Transverse colon (tissue), 4 donors: ENCODE results near the gene AARS2. TPM values are rescaled to one million over a fixed set of nuclear protein-coding genes. Genes with fewer than 3 reads are reported as not detected.
"Not testable (repeated sequence)": the region's sequence is repeated elsewhere in the genome, so short reads cannot be mapped to it uniquely, and the experiment has no call there.

Experiments used
- DNase-seq: peaks from one replicate; pipeline ENCODE4 v3.0.0-alpha.2; 2019
- H3K27ac ChIP-seq, 4 donors: fragments of 200-600 bp; sonication (generic); 2 replicates each; pipeline ENCODE4 v1.5.1; 2016 to 2018; ENCODE audit warnings: inconsistent platforms in 4 of 4
- H3K27me3 ChIP-seq: fragments of 200-600 bp; sonication (generic); 2 replicates; pipeline ENCODE4 v1.5.1; 2017; ENCODE audit warnings: inconsistent platforms
- H3K36me3 ChIP-seq, 4 donors: fragments of 200-600 bp; sonication (generic); 2 replicates each; pipeline ENCODE4 v1.5.1; 2017 to 2019; ENCODE audit warnings: inconsistent platforms in 4 of 4
- H3K4me1 ChIP-seq, 4 donors: fragments of 200-600 bp; sonication (generic); 2 replicates each; pipeline ENCODE4 v1.5.1; 2017 to 2020; ENCODE audit warnings: inconsistent platforms in 4 of 4
- H3K4me3 ChIP-seq, 4 donors: fragments of 200-600 bp; sonication (generic); 1 replicate in 1 of 4; 2 replicates in 3 of 4; pipeline versions ENCODE4 v1.5.1 to v1.6.1; 2017 to 2019; ENCODE audit warnings: inconsistent platforms in 4 of 4
- H3K9me3 ChIP-seq, 2 donors: fragments of 200-600 bp; sonication (generic); 2 replicates each; pipeline ENCODE4 v1.5.1; 2017 to 2019; ENCODE audit warnings: inconsistent platforms in 2 of 2
- EP300 ChIP-seq: sonication (generic); formaldehyde crosslinking; IDR thresholded peaks from one replicate; pipeline ENCODE4 v1.6.1; 2017; ENCODE audit warnings: antibody characterized with exemption, low read depth
- POLR2A ChIP-seq: fragments of 450-650 bp; IDR thresholded peaks from one replicate; pipeline ENCODE4 v1.6.1; 2016; ENCODE audit warnings: antibody characterized with exemption, mild to moderate bottlenecking, moderate library complexity
- POLR2AphosphoS5 ChIP-seq, 3 donors: sonication (generic); formaldehyde crosslinking; IDR thresholded peaks; one replicate each; pipeline ENCODE4 v1.6.1; 2016; ENCODE audit warnings: antibody characterized with exemption in 3 of 3
- WGBS, 2 donors: methylation state at CpG; one replicate each; pipeline ENCODE4 v1.1.5; 2018; ENCODE audit warnings: low coverage in 1 of 2; 5-methylcytosine and 5-hydroxymethylcytosine counted together
- in situ Hi-C, 4 donors: fragments of 200-750 bp; cut with MboI; loops; one replicate each; pipeline versions ENCODE4 v1.15.0 to v1.15.1; 2017; ENCODE audit warnings: low sequenced_read_pairs in 3 of 4, low pct_ligation_motif_present in 1 of 4, low pct_unique_long_range_greater_than_20kb in 1 of 4
- intact Hi-C: fragments of 100-400 bp; cut with DNase I; formaldehyde crosslinking; loops from one replicate; pipeline ENCODE4 v1.15.1; 2023; ENCODE audit warnings: low total_unique reads
- total RNA-seq, 4 donors: library from RNA; depleted of rRNA; stranded (reverse); fragments of >200 nt; gene quantifications; one replicate each; pipeline ENCODE4 v1.1.0, GENCODE V29; 2016
- TF ChIP-seq, protein P1 (sequence below), 5 experiments: fragments of 200-600 bp in 3 of 5; fragments of 450-650 bp in 2 of 5; sonication (generic) in 3 of 5; IDR thresholded peaks; 1 replicate in 2 of 5; 2 replicates in 3 of 5; pipeline ENCODE4 v1.5.1; 2016 to 2017; ENCODE audit warnings: antibody characterized with exemption in 5 of 5, inconsistent platforms in 3 of 5, mild to moderate bottlenecking in 2 of 5, moderate library complexity in 1 of 5

The AARS2 gene
- total RNA-seq, 4 donors from 2014 or later: 9.1 to 18.3 (median 14.8) TPM

DNA sequence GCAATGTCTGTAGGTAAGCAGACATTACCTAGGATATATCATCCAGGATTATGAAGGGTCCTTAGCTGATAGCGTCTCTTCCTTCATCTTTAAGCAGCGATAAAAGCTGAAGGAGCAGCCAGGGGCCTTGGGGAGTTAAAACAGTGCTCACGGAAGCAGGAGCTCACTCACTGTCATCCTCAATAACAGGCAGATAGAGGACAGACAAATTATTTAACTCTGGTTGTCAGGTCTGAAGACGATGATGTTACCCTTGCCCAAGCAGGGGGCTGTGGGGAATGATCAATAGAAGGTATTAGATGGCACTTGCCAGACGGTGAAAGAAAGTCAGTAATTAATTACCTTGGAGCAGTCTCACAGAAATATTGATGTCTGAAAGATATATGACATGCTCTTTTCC, 16.7 kb upstream of the AARS2 start:
- WGBS, 2 donors: 64 to 70% methylated on average over 4 to 5 of the region's 5 CpGs
- peaks cover 55% of the 10 kb centered on the region for H3K27me3 ChIP-seq
- no peak overlapping the region for H3K4me3 ChIP-seq
- no peaks in the 10 kb centered on the region for H3K36me3 ChIP-seq
- intact Hi-C loops (loop anchor here (10.0 kb wide), 1 partner anchor 55 kb away; the partner anchor contains the start of gene TMEM151B), in situ Hi-C loops (loop anchor here in 2 of 4 donors (5.0 to 25.0 kb wide), 3 partner anchors 48 to 168 kb away; partner anchors contain the start of genes CAPN11 (in 2 of the 2) and NFKBIE (in 1 of the 2))
- DNase-seq: no peak
- H3K9me3 ChIP-seq: no peaks in the 10 kb centered on the region
- TF ChIP-seq POLR2A (no peak), EP300 (no peak), POLR2AphosphoS5 (IDR thresholded peaks at IDR 0.05) (no peak)
- TF ChIP-seq, protein P1, sequence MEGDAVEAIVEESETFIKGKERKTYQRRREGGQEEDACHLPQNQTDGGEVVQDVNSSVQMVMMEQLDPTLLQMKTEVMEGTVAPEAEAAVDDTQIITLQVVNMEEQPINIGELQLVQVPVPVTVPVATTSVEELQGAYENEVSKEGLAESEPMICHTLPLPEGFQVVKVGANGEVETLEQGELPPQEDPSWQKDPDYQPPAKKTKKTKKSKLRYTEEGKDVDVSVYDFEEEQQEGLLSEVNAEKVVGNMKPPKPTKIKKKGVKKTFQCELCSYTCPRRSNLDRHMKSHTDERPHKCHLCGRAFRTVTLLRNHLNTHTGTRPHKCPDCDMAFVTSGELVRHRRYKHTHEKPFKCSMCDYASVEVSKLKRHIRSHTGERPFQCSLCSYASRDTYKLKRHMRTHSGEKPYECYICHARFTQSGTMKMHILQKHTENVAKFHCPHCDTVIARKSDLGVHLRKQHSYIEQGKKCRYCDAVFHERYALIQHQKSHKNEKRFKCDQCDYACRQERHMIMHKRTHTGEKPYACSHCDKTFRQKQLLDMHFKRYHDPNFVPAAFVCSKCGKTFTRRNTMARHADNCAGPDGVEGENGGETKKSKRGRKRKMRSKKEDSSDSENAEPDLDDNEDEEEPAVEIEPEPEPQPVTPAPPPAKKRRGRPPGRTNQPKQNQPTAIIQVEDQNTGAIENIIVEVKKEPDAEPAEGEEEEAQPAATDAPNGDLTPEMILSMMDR (IDR thresholded peaks at IDR 0.05): no peak
- H3K4me1 ChIP-seq: no peaks in the 10 kb centered on the region
- H3K27ac ChIP-seq: no peak overlapping the region

DNA sequence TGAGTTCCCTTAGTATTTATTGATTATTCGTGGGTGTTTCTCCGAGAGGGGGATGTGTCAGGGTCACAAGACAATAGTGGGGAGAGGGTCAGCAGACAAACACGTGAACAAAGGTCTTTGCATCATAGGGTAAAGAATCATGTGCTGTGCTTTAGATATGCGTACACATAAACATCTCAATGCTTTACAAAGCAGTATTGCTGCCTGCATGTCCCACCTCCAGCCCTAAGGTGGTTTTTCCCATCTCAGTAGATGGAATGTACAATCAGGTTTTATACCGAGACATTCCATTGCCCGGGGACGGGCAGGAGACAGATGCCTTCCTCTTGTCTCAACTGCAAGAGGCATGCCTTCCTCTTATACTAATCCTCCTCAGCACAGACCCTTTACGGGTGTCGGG, 15.1 kb upstream of the AARS2 start:
- H3K27ac ChIP-seq, H3K4me3 ChIP-seq, H3K36me3 ChIP-seq, H3K4me1 ChIP-seq, DNase-seq, intact Hi-C loops, H3K9me3 ChIP-seq: not testable (repeated sequence)
- 20 to 42% methylated on average over 1 to 7 of the region's 9 CpGs for WGBS, 2 donors
- peaks cover 55% of the 10 kb centered on the region for H3K27me3 ChIP-seq
- in situ Hi-C loops: loop anchor here in 2 of 4 donors (25.0 kb wide), 1 partner anchor 166 kb away; the partner anchor contains the start of gene CAPN11 (in 2 of the 2)

DNA sequence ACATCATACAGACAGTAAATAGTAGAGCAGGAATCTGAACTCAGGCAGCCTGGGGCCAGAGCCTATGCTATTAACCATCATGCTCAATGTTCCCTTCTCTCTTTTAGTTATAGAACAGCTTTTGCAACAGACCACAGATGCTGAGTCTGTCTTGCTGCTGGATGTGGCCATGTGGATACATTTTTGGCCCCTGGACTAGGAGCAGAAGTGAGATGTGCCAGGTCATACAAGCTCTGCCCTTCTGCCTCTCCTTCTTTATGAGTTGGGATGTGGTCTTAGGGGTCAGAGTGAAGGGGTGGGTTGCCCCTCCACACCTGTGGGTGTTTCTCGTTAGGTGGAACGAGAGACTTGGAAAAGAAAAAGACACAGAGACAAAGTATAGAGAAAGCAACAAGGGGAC, 14.6 kb upstream of the AARS2 start:
- in situ Hi-C loops: loop anchor here in 2 of 4 donors (25.0 kb wide), 1 partner anchor 165 kb away; the partner anchor contains the start of gene CAPN11 (in 2 of the 2)

DNA sequence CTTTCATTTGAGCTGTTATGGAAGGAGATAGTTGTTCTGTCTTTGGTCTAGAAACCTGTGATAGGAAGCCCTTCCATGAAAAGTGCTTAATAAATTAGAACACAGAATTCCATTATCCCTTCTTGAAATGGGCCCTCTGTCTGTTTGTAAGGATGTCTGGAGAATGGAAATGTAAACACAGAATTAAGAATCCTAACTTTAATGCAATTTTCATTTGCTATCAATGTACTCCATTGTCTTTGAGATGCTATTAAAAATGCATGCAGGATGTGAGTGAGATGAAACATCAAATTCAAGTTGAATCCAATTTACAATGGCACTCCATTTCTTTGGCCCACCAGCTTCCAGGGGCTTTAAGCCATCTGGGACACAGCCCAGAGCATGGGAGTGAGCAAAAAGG, 13.9 kb upstream of the AARS2 start:
- Histone ChIP-seq H3K9me3 (no peaks in the 10 kb centered on the region), H3K27ac (no peak overlapping the region), H3K4me3 (no peak overlapping the region), H3K36me3 (no peaks in the 10 kb centered on the region), H3K27me3 (peaks cover 44% of the 10 kb centered on the region), H3K4me1 (no peaks in the 10 kb centered on the region)
- TF ChIP-seq POLR2AphosphoS5 (IDR thresholded peaks at IDR 0.05) (no peak), EP300 (no peak), POLR2A (no peak)
- TF ChIP-seq, protein P1 (IDR thresholded peaks at IDR 0.05): no peak
- intact Hi-C loops: no loop called here
- DNase-seq: no peak
- in situ Hi-C loops: loop anchor here in 2 of 4 donors (25.0 kb wide), 1 partner anchor 165 kb away; the partner anchor contains the start of gene CAPN11 (in 2 of the 2)

More for the DNA sequence above, 14.6 kb upstream of the AARS2 start:
- 54% methylated on average over 2 of the region's 2 CpGs; no CpG with 5 or more reads in 1 of the 2 donors for WGBS, 2 donors
- intact Hi-C loops: no loop called here
- H3K27me3 ChIP-seq: peaks cover 51% of the 10 kb centered on the region
- no peaks in the 10 kb centered on the region for H3K9me3 ChIP-seq
- TF ChIP-seq POLR2A: no peak
- TF ChIP-seq, protein P1 (IDR thresholded peaks at IDR 0.05): no peak
- TF ChIP-seq POLR2AphosphoS5 (IDR thresholded peaks at IDR 0.05): no peak
- TF ChIP-seq EP300: no peak
- H3K4me1 ChIP-seq: no peaks in the 10 kb centered on the region
- H3K36me3 ChIP-seq: no peaks in the 10 kb centered on the region
- no peak overlapping the region for H3K27ac ChIP-seq
- H3K4me3 ChIP-seq: no peak overlapping the region
- DNase-seq: no peak

DNA sequence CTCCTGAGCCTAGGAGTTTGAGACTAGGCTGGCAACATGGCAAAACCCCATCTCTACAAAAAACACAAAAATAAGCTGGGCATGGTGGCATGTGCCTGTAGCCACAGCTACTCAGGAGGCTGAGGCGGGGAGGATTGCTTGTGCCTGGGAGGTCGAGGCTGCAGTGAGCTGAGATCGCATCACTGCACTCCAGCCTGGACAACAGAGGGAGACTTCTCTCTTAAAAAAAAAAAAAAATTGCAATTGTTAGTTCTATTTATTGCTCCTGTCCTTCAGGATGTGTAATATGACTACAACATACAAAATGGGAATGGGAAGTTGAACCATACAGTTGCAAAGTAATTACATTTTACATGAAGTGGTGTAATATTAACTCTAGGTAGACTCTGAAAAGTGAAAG, 8.1 kb upstream of the AARS2 start:
- H3K36me3 ChIP-seq: no peaks in the 10 kb centered on the region
- H3K27me3 ChIP-seq: peaks cover 33% of the 10 kb centered on the region
- WGBS, 2 donors: 87 to 100% methylated on average over 2 to 3 of the region's 3 CpGs
- intact Hi-C loops: no loop called here
- DNase-seq: no peak
- H3K9me3 ChIP-seq: no peaks in the 10 kb centered on the region
- TF ChIP-seq POLR2AphosphoS5 (IDR thresholded peaks at IDR 0.05) (no peak), EP300 (no peak), POLR2A (no peak)
- H3K4me3 ChIP-seq: no peak overlapping the region
- no peaks in the 10 kb centered on the region for H3K4me1 ChIP-seq
- H3K27ac ChIP-seq: no peak overlapping the region
- in situ Hi-C loops: no loop called here

DNA sequence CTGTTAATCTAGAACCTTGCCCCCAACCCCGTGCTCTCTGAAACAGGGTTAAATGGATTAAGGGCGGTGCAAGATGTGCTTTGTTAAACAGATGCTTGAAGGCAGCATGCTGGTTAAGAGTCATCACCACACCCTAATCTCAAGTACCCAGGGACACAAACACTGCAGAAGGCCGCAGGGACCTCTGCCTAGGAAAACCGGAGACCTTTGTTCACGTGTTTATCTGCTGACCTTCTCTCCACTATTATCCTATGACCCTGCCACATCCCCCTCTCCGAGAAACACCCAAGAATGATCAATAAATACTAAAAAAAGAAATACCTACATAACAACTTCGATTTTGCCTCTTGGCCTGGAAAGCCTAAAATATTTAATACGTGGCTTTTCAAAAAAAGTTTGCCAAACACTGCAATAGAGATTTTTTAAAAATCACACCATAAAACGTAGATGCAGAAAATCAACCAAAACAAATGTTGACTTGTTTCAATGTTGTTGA, 4.0 kb upstream of the AARS2 start:
- H3K27me3 ChIP-seq: peaks cover 33% of the 10 kb centered on the region
- H3K36me3 ChIP-seq, in situ Hi-C loops, DNase-seq, intact Hi-C loops, H3K4me3 ChIP-seq, H3K27ac ChIP-seq, H3K9me3 ChIP-seq, H3K4me1 ChIP-seq: not testable (repeated sequence)
- WGBS, 2 donors: 62 to 64% methylated on average over 5 to 9 of the region's 9 CpGs
